HPDE6-E6E7 (cell line): ENCODE data around the gene VNN1.
A peak's percentile ranks its signal among the peaks of the same experiment; 100 is the strongest.

Experiments used
- DNase-seq: peaks from one replicate; pipeline ENCODE4 v3.0.0; 2011; ENCODE audit warnings: missing footprints; ENCODE audit errors: extremely low spot score

The VNN1 gene

GRCh38 chr6:132713352-132714134 lies at the start of gene VNN1:
TSS of gene VNN1 (minus strand) at chr6:132714055. CDS start at chr6:132714035, 20 bp downstream.
- DNase-seq: no peak

- DNase-seq: no peak
Observed at GRCh38 chr6:132763269-132763668, 49.4 kb upstream of the VNN1 start.

- DNase-seq: no peak
Observed at GRCh38 chr6:132760256-132760655, 46.4 kb upstream of the VNN1 start.

GRCh38 chr6:132758689-132759088 lies 44.8 kb upstream of the VNN1 start:
- no peak for DNase-seq

- DNase-seq: no peak
Observed at GRCh38 chr6:132752255-132752654, 38.4 kb upstream of the VNN1 start.

- DNase-seq: no peak
Observed at GRCh38 chr6:132751828-132752227, 38.0 kb upstream of the VNN1 start.

GRCh38 chr6:132751306-132751705 lies 37.5 kb upstream of the VNN1 start:
- DNase-seq: no peak

- DNase-seq: no peak
Observed at GRCh38 chr6:132750455-132751248, 36.8 kb upstream of the VNN1 start.

GRCh38 chr6:132749111-132749510 lies 35.3 kb upstream of the VNN1 start:
- DNase-seq: no peak

- DNase-seq: no peak
Observed at GRCh38 chr6:132748446-132748845, 34.6 kb upstream of the VNN1 start.

- no peak for DNase-seq
Observed at GRCh38 chr6:132746048-132746447, 32.2 kb upstream of the VNN1 start.

GRCh38 chr6:132742495-132742894 lies 28.6 kb upstream of the VNN1 start:
- no peak for DNase-seq

GRCh38 chr6:132741281-132741680 lies 27.4 kb upstream of the VNN1 start:
- DNase-seq: no peak

GRCh38 chr6:132736239-132736638 lies 22.4 kb upstream of the VNN1 start:
- DNase-seq: peak; percentile 37

GRCh38 chr6:132734694-132735236 lies 20.9 kb upstream of the VNN1 start:
- DNase-seq: no peak

GRCh38 chr6:132733814-132734213 lies 20.0 kb upstream of the VNN1 start:
- no peak for DNase-seq

- DNase-seq: no peak
Observed at GRCh38 chr6:132733283-132733682, 19.4 kb upstream of the VNN1 start.

GRCh38 chr6:132731086-132731485 lies 17.2 kb upstream of the VNN1 start:
- DNase-seq: no peak

- no peak for DNase-seq
Observed at GRCh38 chr6:132730560-132730959, 16.7 kb upstream of the VNN1 start.

GRCh38 chr6:132728616-132729015 lies 14.8 kb upstream of the VNN1 start:
- DNase-seq: no peak

- DNase-seq: no peak
Observed at GRCh38 chr6:132726608-132726975, 12.7 kb upstream of the VNN1 start.

- no peak for DNase-seq
Observed at GRCh38 chr6:132725947-132726607, 12.2 kb upstream of the VNN1 start.
